Endothelial cell of umbilical vein (primary cell): Measurements from ENCODE around the gene PLXNA4. TPM values are rescaled to one million over a fixed set of nuclear protein-coding genes. Genes with fewer than 3 reads are reported as not detected.

Experiments
- BruUV-seq: library from RNA; stranded (reverse); fragments of 400-500 nt; replicated peaks from 2 replicates; lab custom pipeline; 2021; lab: Mats Ljungman, UMichigan
- CTCF ChIA-PET: fragments of 300-600, 350-600 bp; sonication (Branson Sonifier 250); formaldehyde crosslinking; loops from one replicate; lab custom pipeline; 2021; ENCODE audit warnings: antibody characterized with exemption, inconsistent platforms; lab: Charles Lee
- POLR2A ChIA-PET: fragments of 300-600, 350-600 bp; sonication (Branson Sonifier 250); formaldehyde crosslinking; loops from one replicate; lab custom pipeline; 2021; ENCODE audit warnings: antibody characterized with exemption, inconsistent platforms; lab: Charles Lee
- DNase-seq: peaks from one replicate; pipeline ENCODE4 v3.0.0-alpha.2; 2011; ENCODE audit warnings: low read depth, low spot score
- FAIRE-seq: peaks from 2 replicates; lab custom pipeline; 2011; peaks lifted over from hg19 to GRCh38; lab: Jason Lieb, UNC
- H2AFZ ChIP-seq: 2 replicates; pipeline ENCODE4 v1.6.0; 2012; ENCODE audit warnings: low read depth, low read length, control low read depth, inconsistent platforms
- H3K27ac ChIP-seq: 2 replicates; pipeline ENCODE4 v1.5.1; 2011; ENCODE audit warnings: low read depth, mild to moderate bottlenecking, control low read depth, low read length, moderate library complexity; ENCODE audit not compliant: insufficient read depth
- H3K27me3 ChIP-seq, 2 experiments: 2 replicates each; pipeline versions ENCODE4 v1.6.0 to v1.6.1; 2011; ENCODE audit warnings: low read length in 2 of 2, mixed read lengths in 1 of 2; ENCODE audit not compliant: control insufficient read depth in 2 of 2, insufficient read depth in 2 of 2
- H3K36me3 ChIP-seq, 2 experiments: 2 replicates in 1 of 2; 3 replicates in 1 of 2; pipeline ENCODE4 v1.5.1; 2011; ENCODE audit warnings: low read length in 2 of 2, mild to moderate bottlenecking in 1 of 2, moderate library complexity in 1 of 2; ENCODE audit not compliant: control insufficient read depth in 2 of 2, insufficient read depth in 2 of 2; ENCODE audit errors: extremely low read depth in 1 of 2
- H3K4me1 ChIP-seq: 3 replicates; pipeline ENCODE4 v1.5.1; 2011; ENCODE audit warnings: mild to moderate bottlenecking, low read length; ENCODE audit not compliant: control insufficient read depth, insufficient read depth; ENCODE audit errors: extremely low read depth
- H3K4me2 ChIP-seq: 2 replicates; pipeline ENCODE4 v1.6.1; 2011; ENCODE audit warnings: low read length, control low read depth, mixed read lengths; ENCODE audit not compliant: insufficient read depth
- H3K4me3 ChIP-seq, 3 experiments: fragments of 200-600 bp in 1 of 3; sonication (generic), shearing (Covaris generic) in 1 of 3; replicated peaks in 1 of 3; 2 replicates each; pipeline ENCODE4 v1.5.1; 2011 to 2016; ENCODE audit warnings: control low read depth in 3 of 3, low read length in 3 of 3, mild to moderate bottlenecking in 2 of 3, inconsistent platforms in 1 of 3, low read depth in 1 of 3, moderate library complexity in 1 of 3; ENCODE audit not compliant: insufficient read depth in 1 of 3
- H3K79me2 ChIP-seq: 2 replicates; pipeline ENCODE4 v1.6.0; 2012; ENCODE audit warnings: low read length, inconsistent platforms; ENCODE audit not compliant: control insufficient read depth, insufficient read depth
- H3K9ac ChIP-seq: replicated peaks from 2 replicates; pipeline ENCODE3; 2011; ENCODE audit warnings: low read length, control low read depth; ENCODE audit not compliant: insufficient read depth; ENCODE audit errors: extremely low read depth
- H3K9me1 ChIP-seq: replicated peaks from 3 replicates; pipeline ENCODE4 v1.6.0; 2011; ENCODE audit warnings: mild to moderate bottlenecking, low read length; ENCODE audit not compliant: control insufficient read depth, insufficient read depth; ENCODE audit errors: extremely low read depth
- H3K9me3 ChIP-seq: replicated peaks from 2 replicates; pipeline ENCODE4 v1.5.1; 2012; ENCODE audit warnings: low read length, inconsistent platforms; ENCODE audit not compliant: control insufficient read depth, insufficient read depth
- H4K20me1 ChIP-seq: replicated peaks from 2 replicates; pipeline ENCODE3; 2011; ENCODE audit warnings: mild to moderate bottlenecking, low read length; ENCODE audit not compliant: control insufficient read depth, insufficient read depth; ENCODE audit errors: extremely low read depth
- EZH2 ChIP-seq: IDR thresholded peaks from 2 replicates; pipeline ENCODE4 v1.6.1; 2012; ENCODE audit warnings: borderline replicate concordance, low read depth, mild to moderate bottlenecking, moderate library complexity, low read length, inconsistent platforms; ENCODE audit not compliant: severe bottlenecking
- FOS ChIP-seq: IDR thresholded peaks from 2 replicates; pipeline ENCODE4 v1.6.1; 2011; ENCODE audit warnings: mild to moderate bottlenecking, low read length, moderate library complexity, borderline replicate concordance; ENCODE audit not compliant: insufficient read depth
- GATA2 ChIP-seq: IDR thresholded peaks from 2 replicates; pipeline ENCODE4 v1.7.0; 2011; ENCODE audit warnings: low read depth, mild to moderate bottlenecking, moderate library complexity, mixed read lengths, low read length; ENCODE audit not compliant: insufficient read length, insufficient read depth
- JUN ChIP-seq: IDR thresholded peaks from 2 replicates; pipeline ENCODE4 v1.6.1; 2011; ENCODE audit warnings: borderline replicate concordance, low read depth; ENCODE audit not compliant: insufficient read length, insufficient read depth
- MYC ChIP-seq: IDR thresholded peaks from one replicate; pipeline ENCODE4 v1.6.1; 2011; ENCODE audit warnings: mild to moderate bottlenecking, low read depth, low read length
- POLR2A ChIP-seq: IDR thresholded peaks from 2 replicates; pipeline ENCODE4 v1.6.1; 2012; ENCODE audit warnings: low read depth, mild to moderate bottlenecking, control low read depth, low read length
- POLR2AphosphoS5 ChIP-seq: IDR thresholded peaks from 2 replicates; pipeline ENCODE4 v1.6.1; 2012; ENCODE audit warnings: low read depth, mild to moderate bottlenecking, control low read depth, low read length, moderate library complexity; ENCODE audit not compliant: insufficient read depth
- dilution Hi-C: fragments of 300-500 bp; cut with MboI; formaldehyde crosslinking; loops from one replicate; pipeline ENCODE4 v1.15.0; 2019; ENCODE audit warnings: low sequenced_read_pairs; ENCODE audit not compliant: extremely low pct_ligation_motif_present
- intact Hi-C: fragments of 100-400 bp; cut with micrococcal nuclease; formaldehyde crosslinking; loops from one replicate; pipeline ENCODE4 v1.10.0; 2022
- polyA plus RNA-seq, 4 experiments: library from polyadenylated mRNA; depleted of rRNA in 3 of 4; stranded (reverse) in 3 of 4; unstranded in 1 of 4; fragments of >200 nt; gene quantifications; 2 replicates each; pipeline versions ENCODE4 v1.2.1 to v1.2.3, GENCODE V29; 2011 to 2012; ENCODE audit warnings: missing spikeins in 1 of 4
- total RNA-seq: library from RNA; stranded (reverse); gene quantifications from 2 replicates; pipeline ENCODE4 v1.2.3, GENCODE V29; 2021
- TF ChIP-seq, protein P1 (sequence below), 2 donors: IDR thresholded peaks; 1 replicate in 1 of 2; 2 replicates in 1 of 2; pipeline ENCODE4 v1.5.1; 2011; ENCODE audit warnings: low read length in 2 of 2, mild to moderate bottlenecking in 2 of 2, moderate library complexity in 2 of 2, control low read depth in 1 of 2, inconsistent platforms in 1 of 2, low read depth in 1 of 2; ENCODE audit not compliant: insufficient read depth in 1 of 2; ENCODE audit errors: extremely low read depth in 1 of 2
- TF ChIP-seq, protein P2 (sequence below): IDR thresholded peaks from 2 replicates; pipeline ENCODE4 v1.6.1; 2011; ENCODE audit not compliant: insufficient read depth, insufficient read length

PLXNA4 gene
- total and polyA plus RNA-seq, 2 donors (not counting 3 experiments of a cell fraction or from before 2014, with no cell fraction given): 12.1 to 20.4 TPM

DNA sequence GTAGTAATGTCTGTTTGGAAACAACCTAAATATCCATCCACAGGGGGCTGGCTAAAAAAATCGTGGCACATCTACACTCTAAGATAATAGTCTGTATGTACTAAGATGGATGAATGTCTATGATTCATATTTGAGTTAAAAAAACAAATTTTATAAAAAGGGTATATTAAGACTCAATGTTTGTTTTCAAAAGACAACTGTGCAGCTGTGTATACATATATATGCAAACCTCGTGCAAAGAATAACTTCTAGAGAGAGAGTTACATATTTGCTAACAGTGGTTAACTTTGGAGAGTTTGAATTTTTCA lies 323.5 kb downstream of the PLXNA4 start:
- Histone ChIP-seq H3K9me1 (no peaks in the 10 kb centered on the region), H3K79me2 (no peaks in the 10 kb centered on the region), H3K27ac (no peak overlapping the region), H4K20me1 (no peaks in the 10 kb centered on the region), H3K4me3 (no peak overlapping the region), H3K27me3 (no peaks in the 10 kb centered on the region), H2AFZ (no peak overlapping the region), H3K4me2 (no peak overlapping the region), H3K9ac (no peak overlapping the region), H3K9me3 (no peaks in the 10 kb centered on the region), H3K36me3 (no peaks in the 10 kb centered on the region), H3K4me1 (peaks cover 11% of the 10 kb centered on the region)
- dilution Hi-C loops (no loop called here), intact Hi-C loops (loop anchor here (5.0 kb wide), 1 partner anchor 395 kb away; no protein-coding TSS in a partner anchor)
- CTCF ChIA-PET: no interaction called here
- DNase-seq (no peak), FAIRE-seq (no peak)
- TF ChIP-seq POLR2A (no peak), FOS (no peak), MYC (no peak), JUN (no peak), POLR2AphosphoS5 (no peak), GATA2 (no peak), EZH2 (no peak)
- TF ChIP-seq, protein P1, sequence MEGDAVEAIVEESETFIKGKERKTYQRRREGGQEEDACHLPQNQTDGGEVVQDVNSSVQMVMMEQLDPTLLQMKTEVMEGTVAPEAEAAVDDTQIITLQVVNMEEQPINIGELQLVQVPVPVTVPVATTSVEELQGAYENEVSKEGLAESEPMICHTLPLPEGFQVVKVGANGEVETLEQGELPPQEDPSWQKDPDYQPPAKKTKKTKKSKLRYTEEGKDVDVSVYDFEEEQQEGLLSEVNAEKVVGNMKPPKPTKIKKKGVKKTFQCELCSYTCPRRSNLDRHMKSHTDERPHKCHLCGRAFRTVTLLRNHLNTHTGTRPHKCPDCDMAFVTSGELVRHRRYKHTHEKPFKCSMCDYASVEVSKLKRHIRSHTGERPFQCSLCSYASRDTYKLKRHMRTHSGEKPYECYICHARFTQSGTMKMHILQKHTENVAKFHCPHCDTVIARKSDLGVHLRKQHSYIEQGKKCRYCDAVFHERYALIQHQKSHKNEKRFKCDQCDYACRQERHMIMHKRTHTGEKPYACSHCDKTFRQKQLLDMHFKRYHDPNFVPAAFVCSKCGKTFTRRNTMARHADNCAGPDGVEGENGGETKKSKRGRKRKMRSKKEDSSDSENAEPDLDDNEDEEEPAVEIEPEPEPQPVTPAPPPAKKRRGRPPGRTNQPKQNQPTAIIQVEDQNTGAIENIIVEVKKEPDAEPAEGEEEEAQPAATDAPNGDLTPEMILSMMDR (IDR thresholded peaks at IDR 0.05; ENCODE audit: extremely low read depth in 1 of 2, insufficient read depth in 1 of 2, low read depth in 1 of 2, low read length in 2 of 2): no peak
- TF ChIP-seq, protein P2, sequence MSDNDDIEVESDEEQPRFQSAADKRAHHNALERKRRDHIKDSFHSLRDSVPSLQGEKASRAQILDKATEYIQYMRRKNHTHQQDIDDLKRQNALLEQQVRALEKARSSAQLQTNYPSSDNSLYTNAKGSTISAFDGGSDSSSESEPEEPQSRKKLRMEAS: no peak
- BruUV-seq: no TSS peak
- POLR2A ChIA-PET: no interaction called here
